GM23338 (cell line): ENCODE measurements around the gene FRY.

ENCODE experiments used
- EZH2 ChIP-seq: fragments of 200-600 bp; sonication (generic); IDR thresholded peaks from one replicate; pipeline ENCODE4 v1.8.0; 2017; ENCODE audit warnings: antibody characterized with exemption, mild to moderate bottlenecking, low read depth; ENCODE audit not compliant: unreplicated experiment
- EZH2phosphoT487 ChIP-seq: fragments of 200-600 bp; sonication (generic); IDR thresholded peaks from one replicate; pipeline ENCODE4 v1.8.1; 2018; ENCODE audit warnings: antibody characterized with exemption; ENCODE audit not compliant: unreplicated experiment
- JUNB ChIP-seq: IDR thresholded peaks from one replicate; pipeline ENCODE4 v1.6.1; 2016; ENCODE audit warnings: antibody characterized with exemption; ENCODE audit not compliant: unreplicated experiment
- POLR2AphosphoS5 ChIP-seq: IDR thresholded peaks from 2 replicates; pipeline ENCODE4 v1.6.1; 2016; ENCODE audit warnings: antibody characterized with exemption, low read depth
- STAT1 ChIP-seq: IDR thresholded peaks from one replicate; pipeline ENCODE4 v1.6.1; 2016; ENCODE audit warnings: antibody characterized with exemption; ENCODE audit not compliant: unreplicated experiment
- ZNF114 ChIP-seq: fragments of 250-450 bp; sonication (Bioruptor Pico); IDR thresholded peaks from 2 replicates; pipeline ENCODE4 v1.5.0; 2020; ENCODE audit warnings: mild to moderate bottlenecking, moderate library complexity
- ZNF331 ChIP-seq: fragments of 250-450 bp; sonication (Bioruptor Pico); IDR thresholded peaks from 2 replicates; pipeline ENCODE4 v1.5.0; 2020; ENCODE audit warnings: low read depth, mild to moderate bottlenecking, moderate library complexity
- TF ChIP-seq, protein P1 (sequence below), 2 experiments: fragments of 200-600 bp in 1 of 2; sonication (generic) in 1 of 2; conservative IDR thresholded peaks; 2 replicates each; pipeline versions ENCODE4 v1.5.1 to v1.6.1; 2016 to 2017; ENCODE audit warnings: antibody characterized with exemption in 2 of 2, low read depth in 2 of 2, mild to moderate bottlenecking in 2 of 2, moderate library complexity in 1 of 2
- TF ChIP-seq, protein P2 (sequence below): IDR thresholded peaks from one replicate; pipeline ENCODE4 v1.6.1; 2018; ENCODE audit warnings: antibody characterized with exemption; ENCODE audit not compliant: unreplicated experiment

DNA sequence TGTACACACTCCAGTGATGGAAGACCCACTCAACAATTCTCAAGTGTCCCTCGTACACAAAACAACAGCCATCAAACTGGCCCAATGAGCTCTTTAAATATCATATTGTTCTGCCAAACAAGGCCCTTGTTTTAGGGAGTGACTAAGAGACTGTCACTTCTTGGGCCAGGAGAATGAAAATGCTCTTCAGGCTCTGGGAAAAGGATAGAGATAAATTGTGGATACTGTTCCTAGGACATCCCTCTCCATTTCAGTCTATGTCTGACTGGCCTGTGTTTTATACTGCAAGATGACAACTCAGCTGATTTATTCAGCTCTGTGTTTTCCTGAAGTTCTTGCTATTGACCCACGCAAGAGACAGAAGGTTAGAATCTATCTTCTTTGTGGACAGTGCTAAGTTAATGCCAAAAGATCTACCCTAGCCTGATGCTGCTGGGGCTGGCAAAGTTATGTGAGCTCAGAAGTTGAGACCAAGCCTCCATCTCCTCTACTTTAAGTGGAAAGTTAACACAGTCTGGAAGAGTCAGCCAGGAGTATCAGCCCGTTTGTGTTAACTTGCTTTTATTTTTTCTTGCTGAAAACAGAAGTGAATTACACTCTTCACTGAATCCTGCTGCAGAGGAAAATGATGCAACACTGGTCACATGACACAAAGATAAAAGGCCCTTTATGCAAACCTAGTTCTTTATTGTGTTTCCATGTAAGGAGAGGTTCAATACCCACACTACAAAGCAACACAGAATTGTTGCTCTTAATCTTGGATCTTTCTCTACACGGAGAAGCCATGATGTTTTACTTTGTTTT is 14.6 kb downstream of the FRY start:
- TF ChIP-seq, protein P1, sequence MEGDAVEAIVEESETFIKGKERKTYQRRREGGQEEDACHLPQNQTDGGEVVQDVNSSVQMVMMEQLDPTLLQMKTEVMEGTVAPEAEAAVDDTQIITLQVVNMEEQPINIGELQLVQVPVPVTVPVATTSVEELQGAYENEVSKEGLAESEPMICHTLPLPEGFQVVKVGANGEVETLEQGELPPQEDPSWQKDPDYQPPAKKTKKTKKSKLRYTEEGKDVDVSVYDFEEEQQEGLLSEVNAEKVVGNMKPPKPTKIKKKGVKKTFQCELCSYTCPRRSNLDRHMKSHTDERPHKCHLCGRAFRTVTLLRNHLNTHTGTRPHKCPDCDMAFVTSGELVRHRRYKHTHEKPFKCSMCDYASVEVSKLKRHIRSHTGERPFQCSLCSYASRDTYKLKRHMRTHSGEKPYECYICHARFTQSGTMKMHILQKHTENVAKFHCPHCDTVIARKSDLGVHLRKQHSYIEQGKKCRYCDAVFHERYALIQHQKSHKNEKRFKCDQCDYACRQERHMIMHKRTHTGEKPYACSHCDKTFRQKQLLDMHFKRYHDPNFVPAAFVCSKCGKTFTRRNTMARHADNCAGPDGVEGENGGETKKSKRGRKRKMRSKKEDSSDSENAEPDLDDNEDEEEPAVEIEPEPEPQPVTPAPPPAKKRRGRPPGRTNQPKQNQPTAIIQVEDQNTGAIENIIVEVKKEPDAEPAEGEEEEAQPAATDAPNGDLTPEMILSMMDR (conservative IDR thresholded peaks at IDR 0.05; ENCODE audit: low read depth in 2 of 2): no peak
- TF ChIP-seq JUNB (no peak), ZNF114 (CRISPR knock-in tag) (no peak), POLR2AphosphoS5 (no peak), EZH2 (no peak), STAT1 (no peak), EZH2phosphoT487 (no peak), ZNF331 (CRISPR knock-in tag) (no peak)
- TF ChIP-seq, protein P2, sequence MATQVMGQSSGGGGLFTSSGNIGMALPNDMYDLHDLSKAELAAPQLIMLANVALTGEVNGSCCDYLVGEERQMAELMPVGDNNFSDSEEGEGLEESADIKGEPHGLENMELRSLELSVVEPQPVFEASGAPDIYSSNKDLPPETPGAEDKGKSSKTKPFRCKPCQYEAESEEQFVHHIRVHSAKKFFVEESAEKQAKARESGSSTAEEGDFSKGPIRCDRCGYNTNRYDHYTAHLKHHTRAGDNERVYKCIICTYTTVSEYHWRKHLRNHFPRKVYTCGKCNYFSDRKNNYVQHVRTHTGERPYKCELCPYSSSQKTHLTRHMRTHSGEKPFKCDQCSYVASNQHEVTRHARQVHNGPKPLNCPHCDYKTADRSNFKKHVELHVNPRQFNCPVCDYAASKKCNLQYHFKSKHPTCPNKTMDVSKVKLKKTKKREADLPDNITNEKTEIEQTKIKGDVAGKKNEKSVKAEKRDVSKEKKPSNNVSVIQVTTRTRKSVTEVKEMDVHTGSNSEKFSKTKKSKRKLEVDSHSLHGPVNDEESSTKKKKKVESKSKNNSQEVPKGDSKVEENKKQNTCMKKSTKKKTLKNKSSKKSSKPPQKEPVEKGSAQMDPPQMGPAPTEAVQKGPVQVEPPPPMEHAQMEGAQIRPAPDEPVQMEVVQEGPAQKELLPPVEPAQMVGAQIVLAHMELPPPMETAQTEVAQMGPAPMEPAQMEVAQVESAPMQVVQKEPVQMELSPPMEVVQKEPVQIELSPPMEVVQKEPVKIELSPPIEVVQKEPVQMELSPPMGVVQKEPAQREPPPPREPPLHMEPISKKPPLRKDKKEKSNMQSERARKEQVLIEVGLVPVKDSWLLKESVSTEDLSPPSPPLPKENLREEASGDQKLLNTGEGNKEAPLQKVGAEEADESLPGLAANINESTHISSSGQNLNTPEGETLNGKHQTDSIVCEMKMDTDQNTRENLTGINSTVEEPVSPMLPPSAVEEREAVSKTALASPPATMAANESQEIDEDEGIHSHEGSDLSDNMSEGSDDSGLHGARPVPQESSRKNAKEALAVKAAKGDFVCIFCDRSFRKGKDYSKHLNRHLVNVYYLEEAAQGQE: no peak
